AG09319 (cell line): ENCODE data around the gene CROCC2.

Source experiments
- DNase-seq: peaks from one replicate; pipeline ENCODE4 v3.0.0-alpha.2; 2010; ENCODE audit warnings: low read depth; ENCODE audit errors: extremely low read depth
- TF ChIP-seq, protein P1 (sequence below): IDR thresholded peaks from 2 replicates; pipeline ENCODE4 v1.5.1; 2011; ENCODE audit warnings: low read depth, mild to moderate bottlenecking, inconsistent platforms, low read length, moderate library complexity

Gene CROCC2

DNA sequence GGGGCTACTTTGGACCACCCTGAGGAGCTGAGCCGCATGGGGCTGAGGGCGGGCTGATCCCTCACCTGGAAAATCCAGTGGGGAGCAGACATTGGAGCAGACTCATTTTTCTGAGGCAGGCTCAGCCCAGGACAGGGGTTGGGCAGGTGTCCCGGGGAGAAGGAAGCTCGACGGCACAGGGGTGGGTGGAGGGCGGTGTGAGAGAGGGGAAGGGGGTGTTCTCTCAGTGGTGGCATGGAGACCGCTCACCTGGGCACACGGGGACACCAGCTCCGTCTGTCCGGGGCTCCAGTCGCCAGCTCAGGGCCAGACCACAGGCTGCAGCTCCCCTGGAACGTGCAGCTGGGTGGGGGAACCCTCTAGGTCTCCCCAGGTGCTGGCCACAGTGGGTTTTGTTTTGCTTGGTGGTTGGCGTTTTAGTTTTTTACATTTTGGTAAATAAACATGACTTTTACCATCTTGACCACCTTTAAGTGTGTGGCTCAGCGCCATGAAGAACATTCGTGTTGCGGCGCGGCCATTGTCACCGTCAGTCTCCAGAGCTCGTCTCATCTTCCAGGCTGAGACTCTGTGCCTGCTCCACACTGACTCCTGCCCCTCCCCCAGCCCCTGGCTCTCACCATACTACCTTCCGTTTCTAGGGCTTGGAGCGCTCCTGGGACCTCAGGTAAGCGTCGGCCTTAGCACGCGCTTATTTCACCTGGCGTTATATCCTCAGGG lies 5.8 kb upstream of the CROCC2 start:
- TF ChIP-seq, protein P1, sequence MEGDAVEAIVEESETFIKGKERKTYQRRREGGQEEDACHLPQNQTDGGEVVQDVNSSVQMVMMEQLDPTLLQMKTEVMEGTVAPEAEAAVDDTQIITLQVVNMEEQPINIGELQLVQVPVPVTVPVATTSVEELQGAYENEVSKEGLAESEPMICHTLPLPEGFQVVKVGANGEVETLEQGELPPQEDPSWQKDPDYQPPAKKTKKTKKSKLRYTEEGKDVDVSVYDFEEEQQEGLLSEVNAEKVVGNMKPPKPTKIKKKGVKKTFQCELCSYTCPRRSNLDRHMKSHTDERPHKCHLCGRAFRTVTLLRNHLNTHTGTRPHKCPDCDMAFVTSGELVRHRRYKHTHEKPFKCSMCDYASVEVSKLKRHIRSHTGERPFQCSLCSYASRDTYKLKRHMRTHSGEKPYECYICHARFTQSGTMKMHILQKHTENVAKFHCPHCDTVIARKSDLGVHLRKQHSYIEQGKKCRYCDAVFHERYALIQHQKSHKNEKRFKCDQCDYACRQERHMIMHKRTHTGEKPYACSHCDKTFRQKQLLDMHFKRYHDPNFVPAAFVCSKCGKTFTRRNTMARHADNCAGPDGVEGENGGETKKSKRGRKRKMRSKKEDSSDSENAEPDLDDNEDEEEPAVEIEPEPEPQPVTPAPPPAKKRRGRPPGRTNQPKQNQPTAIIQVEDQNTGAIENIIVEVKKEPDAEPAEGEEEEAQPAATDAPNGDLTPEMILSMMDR, result no peak
- DNase-seq, result no peak

DNA sequence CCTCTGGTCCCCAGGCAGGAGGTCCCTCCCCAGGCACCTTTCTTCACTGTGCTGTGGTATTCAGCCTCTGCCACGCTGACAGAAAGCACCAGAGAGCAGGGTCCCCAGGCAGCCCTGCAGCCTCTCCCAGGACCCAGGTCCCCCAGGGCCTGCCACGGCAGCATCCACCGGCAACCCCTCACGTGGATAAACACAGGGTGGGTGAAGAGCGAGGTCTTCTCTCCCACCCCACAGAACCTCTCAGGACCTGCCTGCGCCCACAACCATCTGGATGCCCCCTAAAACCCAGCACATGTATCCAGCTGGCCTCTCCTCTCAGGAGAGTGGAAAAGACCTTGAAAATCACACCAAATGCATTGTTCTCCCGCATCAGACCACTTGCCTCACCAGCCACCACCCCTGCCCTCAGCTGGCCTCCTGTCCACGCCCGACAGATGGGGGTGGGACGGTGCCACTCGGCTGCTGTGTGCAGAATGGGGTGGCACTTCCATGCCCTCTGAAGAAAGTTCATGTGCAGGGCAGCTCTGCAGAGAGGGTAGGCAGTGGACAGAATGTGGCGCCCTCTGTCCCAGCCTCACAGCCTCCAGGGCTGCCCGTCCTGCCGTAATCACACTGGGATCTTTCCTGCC lies 4.0 kb upstream of the CROCC2 start:
- TF ChIP-seq, protein P1, result no peak
- DNase-seq, result no peak

DNA sequence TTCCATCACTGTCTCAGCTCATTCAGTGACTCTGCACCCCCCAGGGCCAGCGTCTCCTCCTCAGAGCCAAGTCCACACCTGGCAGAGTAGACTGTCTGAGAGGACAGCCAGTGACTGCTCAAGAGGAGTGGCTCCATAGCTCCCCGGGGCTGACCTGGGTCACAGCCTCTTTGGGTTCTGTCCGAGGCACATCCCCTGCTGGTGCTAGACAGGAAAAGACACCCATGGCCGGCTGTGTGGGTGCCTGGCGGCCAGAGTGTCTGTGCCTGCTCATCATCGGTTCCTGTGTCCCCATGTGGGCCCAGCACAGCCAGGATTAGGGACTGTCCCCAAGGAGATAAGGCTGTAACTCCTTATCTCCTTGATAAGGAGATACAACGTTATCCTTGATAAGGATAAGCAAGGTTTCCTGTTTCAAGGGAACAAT lies 3.5 kb upstream of the CROCC2 start:
- no peak for DNase-seq
- TF ChIP-seq, protein P1, result no peak

DNA sequence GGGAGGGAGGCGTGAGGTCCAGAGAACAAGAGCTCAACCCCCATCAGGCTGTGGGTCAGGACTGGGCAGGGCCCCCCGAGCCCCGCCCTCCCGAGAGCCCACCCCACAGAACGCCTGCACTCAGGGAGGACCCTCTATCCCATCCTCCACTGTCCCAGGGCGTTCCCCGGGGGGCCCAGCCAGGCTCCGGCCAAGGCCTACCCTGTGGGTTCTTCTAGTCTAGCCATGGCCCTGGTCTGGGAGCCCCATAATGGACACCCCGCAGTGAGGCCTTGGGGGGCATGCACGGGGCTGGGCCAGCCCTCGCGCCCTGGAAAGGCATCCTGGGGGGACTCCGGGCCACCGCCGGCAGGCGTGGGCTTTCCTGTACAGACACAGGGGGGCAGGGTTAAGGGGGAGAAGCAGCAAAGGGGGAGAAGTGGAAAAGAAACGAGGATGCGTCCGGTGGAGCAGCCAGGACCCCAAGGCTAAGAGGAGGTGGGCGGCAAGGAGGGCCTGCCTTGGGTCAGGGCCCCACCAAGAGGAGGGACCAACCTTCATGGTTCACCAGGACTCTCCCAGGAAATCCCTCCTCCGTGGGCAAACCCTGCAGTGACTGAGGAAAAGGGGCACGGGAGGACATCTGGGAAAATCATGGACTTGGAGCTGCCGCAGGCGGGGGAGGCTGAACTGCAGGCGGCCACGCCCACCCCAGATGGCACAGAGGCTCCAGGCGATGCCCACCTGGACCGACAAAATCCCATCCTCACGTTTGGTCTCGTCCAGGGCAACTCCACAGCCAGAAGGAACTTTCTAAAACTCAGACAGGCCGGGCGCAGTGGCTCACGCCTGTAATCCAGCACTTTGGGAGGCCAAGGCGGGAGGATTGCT lies 2.7 kb upstream of the CROCC2 start:
- DNase-seq, result no peak
- TF ChIP-seq, protein P1, result no peak

DNA sequence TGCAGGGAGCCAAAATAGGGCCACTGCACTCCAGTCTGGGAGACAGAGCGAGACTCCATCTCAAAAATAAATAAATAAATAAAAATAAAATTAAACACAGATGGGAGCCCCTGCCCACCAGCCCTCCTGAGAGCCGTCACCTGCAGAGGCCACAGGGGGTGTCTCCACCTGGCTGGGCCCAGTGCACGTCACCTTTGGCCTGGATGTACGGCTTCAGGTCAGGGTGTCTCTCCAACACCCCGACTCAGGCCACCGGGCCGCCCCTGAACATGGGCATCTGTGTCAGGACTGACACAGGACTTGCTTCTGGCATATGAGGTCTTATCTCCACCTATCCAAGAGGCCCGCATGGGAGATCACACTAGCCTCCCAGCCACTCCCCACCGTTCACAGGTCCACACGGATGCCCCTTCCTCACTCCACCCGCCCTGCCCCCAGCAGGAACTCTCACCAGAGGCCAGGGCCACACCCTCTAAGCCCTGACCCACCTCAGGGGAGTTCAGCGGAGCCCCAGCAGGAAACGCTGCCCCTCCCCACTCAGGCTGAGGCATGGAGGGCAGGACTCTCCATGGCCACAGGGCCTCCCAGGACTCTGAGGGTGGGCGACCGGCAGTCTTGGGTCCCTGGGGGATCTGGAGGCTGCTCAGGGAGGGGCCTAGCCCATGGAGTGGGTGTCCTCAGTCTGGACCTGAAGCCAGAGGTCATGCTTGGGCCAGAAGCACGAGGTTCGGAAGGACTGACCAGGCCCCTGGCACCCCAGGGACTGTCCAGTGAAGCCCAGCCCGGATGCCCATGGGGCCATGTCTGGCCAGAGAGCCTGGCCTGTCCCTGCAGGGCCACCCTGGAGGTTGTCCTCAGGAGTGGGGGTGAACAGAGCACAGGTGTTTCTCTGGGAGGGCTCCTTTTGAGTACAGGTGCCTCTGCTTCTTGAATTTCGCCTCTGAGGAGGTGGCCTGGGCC lies 1.6 kb upstream of the CROCC2 start:
- DNase-seq, result no peak
- TF ChIP-seq, protein P1, result no peak

DNA sequence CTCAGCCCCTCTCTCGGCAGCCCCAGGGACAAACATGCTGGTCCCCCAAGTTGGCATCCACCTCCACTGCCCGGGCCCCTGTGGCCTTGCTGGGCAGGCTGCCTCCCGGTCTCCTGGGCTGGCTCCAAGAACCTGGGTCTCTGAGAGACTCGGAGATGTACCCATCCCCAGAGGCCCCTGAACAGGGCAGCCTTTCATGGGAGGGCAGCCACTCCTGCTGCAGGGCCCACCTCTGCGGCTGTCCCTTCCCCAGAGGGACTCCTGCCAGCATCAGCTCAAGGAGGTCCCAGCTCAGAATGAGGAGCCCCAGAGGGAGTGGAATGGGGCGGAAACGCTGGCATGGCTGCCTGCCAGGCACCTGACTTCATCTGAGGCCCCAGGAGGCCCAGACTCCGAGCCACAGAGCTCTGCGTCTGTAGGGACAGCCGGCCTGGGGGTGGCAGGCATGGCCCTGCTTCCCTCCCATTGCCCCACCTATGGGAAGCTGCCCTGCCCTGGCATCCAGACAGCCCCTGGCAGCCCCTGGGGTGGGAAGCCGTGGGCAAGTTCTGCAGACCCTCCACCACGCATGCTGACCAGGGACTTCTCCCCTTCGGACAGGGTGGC lies 857 bp upstream of the CROCC2 start:
- DNase-seq, result no peak
- TF ChIP-seq, protein P1, result no peak
